SJSA1 (cell line): ENCODE results near the gene CHN1. TPM values are rescaled to one million over a fixed set of nuclear protein-coding genes. Genes with fewer than 3 reads are reported as not detected.

Experiments used
- DNase-seq, 2 experiments: peaks; one replicate each; pipeline ENCODE4 v3.0.0-alpha.2; 2015 to 2020; ENCODE audit warnings: low spot score in 2 of 2, low read depth in 1 of 2
- H3K27ac ChIP-seq: fragments of 250-450 bp; sonication (Bioruptor Pico); 2 replicates; pipeline ENCODE4 v1.5.1; 2020; ENCODE audit warnings: mild to moderate bottlenecking, moderate library complexity
- H3K27me3 ChIP-seq: fragments of 250-450 bp; sonication (Bioruptor Pico); replicated peaks from 2 replicates; pipeline ENCODE4 v1.5.1; 2020; ENCODE audit warnings: mild to moderate bottlenecking, moderate library complexity
- H3K36me3 ChIP-seq: fragments of 250-450 bp; sonication (Bioruptor Pico); 2 replicates; pipeline ENCODE4 v1.5.1; 2020; ENCODE audit warnings: mild to moderate bottlenecking
- H3K4me1 ChIP-seq: fragments of 250-450 bp; sonication (Bioruptor Pico); replicated peaks from 2 replicates; pipeline ENCODE4 v1.6.1; 2021; ENCODE audit warnings: mild to moderate bottlenecking
- H3K4me3 ChIP-seq: fragments of 250-450 bp; sonication (Bioruptor Pico); 2 replicates; pipeline ENCODE4 v1.5.1; 2020; ENCODE audit warnings: mild to moderate bottlenecking
- H3K9me3 ChIP-seq: fragments of 250-450 bp; sonication (Bioruptor Pico); replicated peaks from 2 replicates; pipeline ENCODE4 v1.5.1; 2020; ENCODE audit warnings: mild to moderate bottlenecking
- total RNA-seq: library from RNA; depleted of rRNA; stranded (reverse); fragments of >200 nt; shearing (Covaris generic); gene quantifications from 2 replicates; pipeline ENCODE4 v1.2.3, GENCODE V29; 2014

Gene CHN1
- total RNA-seq, 1 experiment from 2014 or later = 35.8 TPM

DNA sequence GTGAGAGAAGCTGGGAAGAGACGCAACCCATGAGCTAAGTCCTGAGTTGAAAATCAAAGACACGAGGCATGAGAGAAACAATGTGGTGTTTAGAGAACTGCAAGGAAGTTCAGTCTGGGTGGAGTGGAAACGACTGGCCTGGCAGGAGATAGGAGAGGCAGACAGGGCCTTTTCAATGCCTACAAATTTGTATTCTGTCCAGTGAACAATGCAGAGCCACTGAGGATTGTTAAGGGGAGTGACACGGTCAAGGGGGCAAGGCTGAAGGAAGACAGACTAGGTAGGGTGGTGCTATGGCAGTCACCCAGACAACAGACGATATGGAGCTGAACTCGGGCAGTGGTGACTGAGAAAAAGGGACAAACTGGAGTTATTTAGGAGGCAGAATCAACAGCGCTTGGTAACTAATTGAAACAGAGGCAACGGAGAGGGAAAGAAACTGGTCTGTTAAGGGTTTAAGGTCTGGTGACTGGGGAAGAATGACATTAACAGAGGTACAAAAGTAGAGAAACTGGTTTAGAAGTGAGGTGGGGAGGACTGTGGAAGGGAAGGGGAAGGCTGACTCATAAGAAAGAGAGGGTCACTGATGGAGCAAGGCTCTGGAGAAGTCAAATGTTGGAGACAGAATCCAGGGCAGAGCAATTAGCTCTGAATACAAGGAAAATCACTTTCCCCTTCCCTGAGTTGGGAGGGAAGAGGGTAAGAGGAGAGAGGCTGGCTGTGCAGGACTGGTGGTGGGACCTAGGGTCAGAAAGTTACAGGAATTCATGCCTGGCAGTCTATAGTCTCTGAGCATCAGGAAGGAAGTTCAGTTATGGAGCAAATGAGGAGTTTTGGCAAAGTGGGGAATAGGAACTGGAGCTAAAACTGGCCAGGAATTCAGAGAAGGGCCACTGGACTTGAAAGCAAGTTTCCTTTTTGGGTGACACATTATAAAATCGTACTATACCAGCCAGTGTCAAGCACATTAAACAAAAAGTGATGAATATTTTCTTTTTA is 177.5 kb downstream of the CHN1 start:
- DNase-seq = peak in 1 of 2 experiments; percentile 31
- H3K27ac ChIP-seq = 0 out of 2 replicates have a peak overlapping the region, but pooled peaks have one; percentile 28
- H3K4me1 ChIP-seq = peaks cover 21% of the 10 kb centered on the region
- no peak overlapping the region for H3K4me3 ChIP-seq
- H3K36me3 ChIP-seq = no peaks in the 10 kb centered on the region
- no peaks in the 10 kb centered on the region for H3K27me3 ChIP-seq
- H3K9me3 ChIP-seq = no peaks in the 10 kb centered on the region

DNA sequence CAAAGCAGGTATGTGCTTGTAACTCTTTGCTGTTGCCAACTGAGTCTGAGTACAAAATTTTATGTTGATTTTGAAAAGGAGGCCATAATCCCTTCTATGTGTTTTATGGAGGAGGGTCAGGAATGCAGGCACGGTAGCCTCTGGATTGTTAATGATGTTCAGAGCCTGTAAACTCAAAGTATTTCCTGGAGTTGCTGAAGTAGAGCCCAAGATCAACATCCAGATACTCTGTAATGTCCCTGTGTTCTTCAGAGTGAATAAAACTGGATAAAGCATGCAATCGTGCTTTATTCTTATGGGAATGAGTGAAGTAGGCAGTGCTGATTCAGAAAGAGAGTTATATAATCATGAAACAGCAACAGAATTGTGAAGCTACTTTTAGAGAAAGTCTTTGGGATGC is 179.1 kb downstream of the CHN1 start:
- no peaks in the 10 kb centered on the region for H3K27me3 ChIP-seq
- H3K27ac ChIP-seq = no peak overlapping the region
- H3K4me3 ChIP-seq = no peak overlapping the region
- no peaks in the 10 kb centered on the region for H3K9me3 ChIP-seq
- no peak for DNase-seq
- H3K4me1 ChIP-seq = peaks cover 21% of the 10 kb centered on the region
- H3K36me3 ChIP-seq = no peaks in the 10 kb centered on the region

DNA sequence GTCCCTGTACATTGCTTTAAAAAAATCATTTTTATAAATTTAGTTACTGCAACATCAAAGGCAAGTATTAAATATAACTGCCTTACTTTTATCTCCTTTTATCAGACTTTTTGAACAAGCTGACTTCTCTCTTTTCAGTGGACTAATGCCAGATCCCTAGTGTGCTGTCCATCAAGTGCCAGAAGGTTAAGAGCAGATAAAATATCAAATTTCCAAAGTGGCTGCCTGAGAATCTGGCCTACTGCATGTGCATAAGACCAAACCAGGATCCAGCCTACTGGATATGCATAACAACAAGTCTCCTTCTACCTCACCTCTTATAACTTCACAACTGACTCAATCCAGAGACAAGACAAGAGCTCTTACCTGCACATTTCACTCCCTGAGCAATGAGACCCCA is 181.1 kb downstream of the CHN1 start:
- Histone ChIP-seq H3K36me3 (no peaks in the 10 kb centered on the region), H3K4me3 (no peak overlapping the region), H3K27ac (no peak overlapping the region), H3K4me1 (peaks cover 21% of the 10 kb centered on the region), H3K27me3 (no peaks in the 10 kb centered on the region), H3K9me3 (no peaks in the 10 kb centered on the region)
- DNase-seq = no peak

DNA sequence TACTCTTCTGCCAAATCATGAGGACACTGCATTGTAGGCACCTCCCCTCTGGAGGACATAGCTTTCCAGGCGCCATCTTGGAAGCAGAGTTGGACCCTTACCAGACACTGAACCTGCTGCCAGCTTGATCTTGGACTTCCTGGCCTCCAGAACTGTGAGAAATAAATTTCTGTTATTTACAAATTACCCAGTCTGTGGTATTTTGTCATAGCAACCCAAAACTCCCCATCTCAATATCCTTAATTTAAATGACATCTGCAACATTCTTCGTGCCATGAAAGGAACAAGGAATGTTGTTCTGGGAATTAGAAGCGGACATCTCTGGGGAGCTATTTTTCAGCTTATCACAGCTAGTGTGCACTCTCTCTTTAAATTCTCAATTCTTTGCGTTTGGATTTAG is 183.6 kb downstream of the CHN1 start:
- no peak for DNase-seq
- Histone ChIP-seq H3K4me1 (peaks cover 10% of the 10 kb centered on the region), H3K4me3 (no peak overlapping the region), H3K36me3 (no peaks in the 10 kb centered on the region), H3K27ac (no peak overlapping the region), H3K9me3 (no peaks in the 10 kb centered on the region), H3K27me3 (no peaks in the 10 kb centered on the region)

DNA sequence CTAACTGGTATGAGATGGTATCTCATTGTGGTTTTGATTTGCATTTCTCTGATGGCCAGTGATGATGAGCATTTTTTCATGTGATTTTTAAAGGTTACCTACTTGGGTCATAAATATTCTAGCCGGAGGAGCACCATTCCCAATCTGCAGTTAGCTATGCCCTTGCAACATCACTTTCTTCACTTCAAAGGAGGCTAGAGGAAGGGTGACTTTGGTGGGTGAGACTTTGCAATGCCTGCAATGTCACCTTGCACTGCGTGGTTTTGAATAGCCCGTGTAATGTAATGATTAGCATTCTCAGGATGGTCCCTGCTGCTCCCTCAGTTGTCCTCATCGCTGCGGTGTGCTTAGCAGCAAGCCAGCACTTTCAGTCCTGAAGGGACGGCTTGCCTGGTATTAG is 184.8 kb downstream of the CHN1 start:
- DNase-seq = no peak
- Histone ChIP-seq H3K36me3 (no peaks in the 10 kb centered on the region), H3K27ac (no peak overlapping the region), H3K4me3 (no peak overlapping the region), H3K27me3 (no peaks in the 10 kb centered on the region), H3K9me3 (no peaks in the 10 kb centered on the region), H3K4me1 (no peaks in the 10 kb centered on the region)

DNA sequence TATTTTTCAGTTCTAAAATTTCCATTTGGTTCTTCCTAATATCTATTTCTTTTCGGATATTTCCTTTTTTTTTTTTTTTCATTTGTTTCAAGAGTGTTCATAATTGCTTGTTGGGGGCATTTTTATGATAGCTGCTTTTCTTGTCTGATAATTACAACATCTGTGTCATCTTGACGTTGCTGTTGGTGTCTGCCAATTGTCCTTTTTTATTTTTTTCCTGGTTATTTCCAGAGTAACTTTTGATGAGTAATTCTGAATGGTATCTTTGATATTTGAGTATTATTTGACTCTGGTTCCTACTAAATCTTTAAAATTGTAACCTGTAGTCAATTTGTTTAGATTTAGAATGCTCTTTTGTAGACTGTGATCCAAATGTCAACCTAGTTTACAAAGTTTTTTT is 189.7 kb downstream of the CHN1 start:
- no peaks in the 10 kb centered on the region for H3K9me3 ChIP-seq
- DNase-seq = no peak
- H3K27me3 ChIP-seq = no peaks in the 10 kb centered on the region
- no peak overlapping the region for H3K4me3 ChIP-seq
- H3K4me1 ChIP-seq = no peaks in the 10 kb centered on the region
- no peaks in the 10 kb centered on the region for H3K36me3 ChIP-seq
- H3K27ac ChIP-seq = no peak overlapping the region

DNA sequence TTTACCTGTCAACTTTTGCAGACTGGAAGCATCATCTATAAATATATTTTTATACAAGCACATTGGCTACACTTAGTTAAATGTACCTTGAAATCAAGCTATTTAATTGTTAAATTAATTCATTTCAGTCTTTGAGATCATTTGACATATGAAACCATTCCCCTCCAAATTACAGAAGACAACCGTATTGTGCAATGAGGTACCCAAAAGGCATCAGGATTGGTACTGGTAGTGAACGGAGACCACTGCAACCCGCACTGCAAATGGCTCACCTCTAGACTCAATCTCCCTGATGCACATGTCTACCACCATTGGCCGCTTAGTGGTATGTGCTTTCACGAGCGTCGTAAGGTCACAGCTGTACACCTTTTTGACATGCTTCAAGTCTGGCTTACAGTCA is 193.1 kb downstream of the CHN1 start:
- no peaks in the 10 kb centered on the region for H3K27me3 ChIP-seq
- H3K36me3 ChIP-seq = peaks cover 4% of the 10 kb centered on the region; the same call in 1 of the 2 replicates
- peaks cover 19% of the 10 kb centered on the region for H3K4me1 ChIP-seq
- no peaks in the 10 kb centered on the region for H3K9me3 ChIP-seq
- H3K4me3 ChIP-seq = no peak overlapping the region
- DNase-seq = no peak
- no peak overlapping the region for H3K27ac ChIP-seq

DNA sequence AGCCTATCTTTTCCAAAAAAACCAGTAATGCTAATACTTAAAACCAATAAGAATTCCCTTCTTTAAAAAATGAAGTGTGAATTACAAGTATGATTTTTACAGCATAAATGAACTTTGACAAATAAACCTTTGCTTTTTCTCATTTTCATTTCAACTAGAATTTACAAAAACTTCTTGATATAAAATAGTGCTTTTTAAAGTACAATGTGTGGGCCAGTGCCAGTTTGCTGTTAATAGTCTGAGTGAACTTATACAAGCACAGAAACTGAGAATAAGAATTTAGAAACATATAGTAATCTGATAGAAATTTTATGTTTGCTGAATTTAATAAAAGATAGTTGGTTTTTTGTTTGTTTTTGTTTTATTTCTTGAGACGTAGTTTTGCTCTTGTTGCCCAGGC is 197.2 kb downstream of the CHN1 start:
- Histone ChIP-seq H3K36me3 (peaks cover 4% of the 10 kb centered on the region; the same call in 1 of the 2 replicates), H3K27me3 (no peaks in the 10 kb centered on the region), H3K27ac (peak overlapping the region; percentile 97), H3K4me1 (peaks cover 31% of the 10 kb centered on the region), H3K9me3 (no peaks in the 10 kb centered on the region), H3K4me3 (no peak overlapping the region)
- no peak for DNase-seq

DNA sequence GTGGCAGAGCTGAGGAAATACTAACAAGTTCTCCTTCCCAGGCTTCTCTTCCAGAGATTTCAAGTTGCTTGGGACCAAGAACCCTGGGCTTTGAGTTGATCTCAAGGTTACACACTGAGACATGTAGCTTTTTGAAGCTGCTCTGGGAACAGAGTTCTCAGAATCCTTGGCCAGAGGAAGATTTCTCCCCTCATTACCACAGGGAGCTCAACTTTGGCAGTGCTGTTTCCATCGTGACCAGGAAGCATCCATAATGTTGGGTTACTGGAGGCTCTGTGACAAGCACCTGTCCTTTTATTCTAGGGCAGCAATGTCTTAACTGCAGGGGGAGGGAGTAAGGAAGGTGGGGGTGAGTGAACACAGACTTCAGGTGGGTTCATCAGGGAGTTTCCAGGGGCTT is 199.4 kb downstream of the CHN1 start:
- Histone ChIP-seq H3K4me3 (no peak overlapping the region), H3K27me3 (no peaks in the 10 kb centered on the region), H3K9me3 (no peaks in the 10 kb centered on the region), H3K27ac (no peak overlapping the region), H3K4me1 (peaks cover 52% of the 10 kb centered on the region), H3K36me3 (peaks cover 14% of the 10 kb centered on the region)
- DNase-seq = no peak

DNA sequence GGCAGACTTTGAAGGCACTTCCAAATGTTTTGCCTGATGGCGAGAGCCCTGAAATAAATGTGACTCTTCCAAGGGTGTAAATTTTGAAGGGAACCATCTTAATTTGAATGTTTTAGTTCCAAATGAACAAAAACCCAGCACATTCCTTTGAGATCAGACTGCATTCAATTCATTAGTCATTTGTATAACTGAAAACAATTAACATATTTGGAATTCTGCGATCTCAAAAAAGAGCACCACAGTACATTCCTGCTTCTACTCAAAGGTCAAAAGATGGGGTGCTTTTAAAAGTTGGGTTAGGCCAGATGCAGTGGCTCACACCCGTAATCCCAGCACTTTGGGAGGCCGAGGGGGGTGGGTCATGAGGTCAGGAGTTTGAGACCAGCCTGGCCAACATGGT is 202.7 kb downstream of the CHN1 start:
- peak overlapping the region; percentile 85 for H3K27ac ChIP-seq

DNA sequence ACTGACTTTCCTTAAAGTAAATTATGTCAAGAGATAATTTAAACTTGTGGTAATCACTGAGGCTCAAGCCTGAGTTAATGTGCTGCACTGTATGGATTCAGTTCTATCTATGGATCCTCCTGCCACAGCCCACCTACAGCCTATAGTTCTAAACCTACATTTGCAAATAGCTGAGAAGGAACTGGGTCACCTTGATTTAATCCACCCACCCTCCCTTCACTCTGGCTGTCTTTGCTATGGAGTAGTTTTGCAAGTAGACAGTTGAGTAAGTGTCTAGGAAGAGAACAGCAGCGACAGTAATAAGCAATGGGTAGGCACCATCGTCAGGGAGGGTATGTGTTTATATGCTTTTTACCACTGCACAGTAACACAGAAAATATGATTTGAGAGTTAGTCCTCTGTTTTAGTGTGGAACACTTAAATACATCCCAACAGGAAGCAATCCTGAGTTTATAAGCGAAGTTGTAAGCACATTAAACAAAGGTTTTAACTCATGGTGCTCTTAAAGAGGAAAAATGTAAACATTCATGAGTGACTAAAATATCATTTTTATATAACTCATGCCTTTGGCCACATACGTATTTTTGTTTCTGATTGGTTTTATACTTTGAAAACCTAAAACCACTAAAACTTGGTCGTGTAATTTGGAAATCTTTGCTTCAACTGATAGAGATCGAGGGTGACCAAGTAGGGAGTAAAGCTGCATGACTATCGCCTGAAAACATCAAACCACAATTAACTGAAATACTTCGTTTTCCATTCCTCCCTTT is 204.6 kb downstream of the CHN1 start:
- H3K9me3 ChIP-seq = 0 out of 2 replicates have a peak, but pooled peaks cover 3% of the 10 kb centered on the region
- H3K27me3 ChIP-seq = no peaks in the 10 kb centered on the region
- peaks cover 20% of the 10 kb centered on the region for H3K36me3 ChIP-seq
- DNase-seq = no peak
- peaks cover 47% of the 10 kb centered on the region for H3K4me1 ChIP-seq
- no peak overlapping the region for H3K4me3 ChIP-seq
- no peak overlapping the region for H3K27ac ChIP-seq

More for the DNA sequence above, 202.7 kb downstream of the CHN1 start:
- no peaks in the 10 kb centered on the region for H3K9me3 ChIP-seq
- H3K4me3 ChIP-seq = no peak overlapping the region
- peak in 1 of 2 experiments; percentile 77 for DNase-seq
- peaks cover 20% of the 10 kb centered on the region for H3K36me3 ChIP-seq
- peaks cover 55% of the 10 kb centered on the region for H3K4me1 ChIP-seq
- H3K27me3 ChIP-seq = no peaks in the 10 kb centered on the region

DNA sequence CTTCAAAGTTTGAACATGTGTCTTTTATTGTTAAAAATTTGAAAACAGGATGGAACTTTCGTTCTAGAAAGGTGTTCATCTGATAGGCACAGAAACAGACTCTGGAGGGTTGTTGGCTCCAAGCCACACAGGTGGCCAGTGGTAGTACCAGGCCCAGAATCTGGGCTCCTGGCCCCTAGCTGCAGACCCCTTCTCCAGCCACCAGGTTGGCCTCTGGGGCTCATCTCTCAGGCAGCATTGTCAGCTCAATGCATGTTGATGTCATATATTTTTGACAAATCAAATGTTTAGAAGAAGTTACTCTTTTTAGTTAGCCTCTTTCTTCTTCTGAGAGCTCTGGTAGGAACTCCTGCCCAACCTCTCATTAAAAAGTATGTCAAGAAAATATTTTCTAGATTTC is 206.4 kb downstream of the CHN1 start:
- H3K4me3 ChIP-seq = no peak overlapping the region
- no peaks in the 10 kb centered on the region for H3K27me3 ChIP-seq
- H3K27ac ChIP-seq = no peak overlapping the region
- DNase-seq = no peak
- H3K36me3 ChIP-seq = peaks cover 20% of the 10 kb centered on the region
- H3K9me3 ChIP-seq = 0 out of 2 replicates have a peak, but pooled peaks cover 3% of the 10 kb centered on the region
- peaks cover 52% of the 10 kb centered on the region for H3K4me1 ChIP-seq

DNA sequence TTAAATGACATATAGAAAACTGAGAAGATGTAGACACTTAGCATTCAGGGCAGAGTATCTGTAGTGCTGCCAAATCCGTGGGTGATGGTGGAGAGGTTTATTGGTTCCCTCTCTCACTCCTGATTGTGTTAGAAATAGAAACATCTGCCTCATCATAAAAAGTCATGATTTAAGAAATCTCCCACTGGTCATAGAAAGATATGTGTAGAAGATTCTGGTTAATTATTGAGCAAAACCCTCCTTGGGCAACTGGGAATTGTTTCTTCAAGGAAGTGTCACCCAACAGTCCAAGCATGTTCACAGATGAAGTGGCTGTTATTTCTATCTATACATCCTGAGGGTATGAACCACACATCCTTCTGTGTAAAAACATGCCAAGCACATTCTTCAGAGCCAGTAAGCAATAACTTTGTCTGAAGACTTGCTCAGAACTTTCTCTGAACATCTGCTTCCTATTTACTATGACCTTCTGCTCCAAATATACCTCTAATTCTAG is 207.4 kb downstream of the CHN1 start:
- DNase-seq = peak in 1 of 2 experiments; percentile 43
- Histone ChIP-seq H3K4me1 (peaks cover 48% of the 10 kb centered on the region), H3K27me3 (no peaks in the 10 kb centered on the region), H3K9me3 (0 out of 2 replicates have a peak, but pooled peaks cover 3% of the 10 kb centered on the region), H3K4me3 (no peak overlapping the region), H3K36me3 (peaks cover 20% of the 10 kb centered on the region), H3K27ac (peak overlapping the region; percentile 44)
